HuH-7 (cell line): ENCODE results near the gene ADGRD2.

Experiments
- DNase-seq: peaks from one replicate; pipeline ENCODE4 v3.0.0; 2011; ENCODE audit warnings: low spot score

ADGRD2 gene

GRCh38 chr9:124438091-124438490 is 12.2 kb upstream of the ADGRD2 start:
- no peak for DNase-seq

GRCh38 chr9:124439086-124439485 is 11.2 kb upstream of the ADGRD2 start:
- DNase-seq, result no peak

- DNase-seq, result no peak
These were observed 10.5 kb upstream of the ADGRD2 start for GRCh38 chr9:124439686-124440243.

- DNase-seq, result no peak
These were observed 9.5 kb upstream of the ADGRD2 start for GRCh38 chr9:124440786-124441185.

- no peak for DNase-seq
These were observed 9.0 kb upstream of the ADGRD2 start for GRCh38 chr9:124441291-124441690.

GRCh38 chr9:124442379-124442778 is 7.9 kb upstream of the ADGRD2 start:
- DNase-seq, result no peak

GRCh38 chr9:124442826-124443225 is 7.4 kb upstream of the ADGRD2 start:
- DNase-seq, result no peak

- no peak for DNase-seq
These were observed 6.6 kb upstream of the ADGRD2 start for GRCh38 chr9:124443625-124444024.

- no peak for DNase-seq
These were observed 6.1 kb upstream of the ADGRD2 start for GRCh38 chr9:124444166-124444565.

GRCh38 chr9:124447297-124447661 is 3.0 kb upstream of the ADGRD2 start:
- no peak for DNase-seq

- DNase-seq, result no peak
These were observed 2.2 kb upstream of the ADGRD2 start for GRCh38 chr9:124448019-124448418.

GRCh38 chr9:124449381-124450151 is 685 bp upstream of the ADGRD2 start:
- DNase-seq, result no peak

GRCh38 chr9:124450931-124451661 is 845 bp downstream of the ADGRD2 start:
- no peak for DNase-seq

- no peak for DNase-seq
These were observed 2.1 kb downstream of the ADGRD2 start for GRCh38 chr9:124452326-124452725.

- no peak for DNase-seq
These were observed 2.8 kb downstream of the ADGRD2 start for GRCh38 chr9:124452841-124453585.

- DNase-seq, result no peak
These were observed 3.4 kb downstream of the ADGRD2 start for GRCh38 chr9:124453586-124454191.

GRCh38 chr9:124454296-124454695 is 4.0 kb downstream of the ADGRD2 start:
- DNase-seq, result no peak

- DNase-seq, result no peak
These were observed 4.7 kb downstream of the ADGRD2 start for GRCh38 chr9:124454791-124455443.

GRCh38 chr9:124455820-124456219 is 5.6 kb downstream of the ADGRD2 start:
- DNase-seq, result no peak

- no peak for DNase-seq
These were observed 6.3 kb downstream of the ADGRD2 start for GRCh38 chr9:124456341-124457078.
